ENCODE measurements around the gene USP31. TPM values are rescaled to one million over a fixed set of nuclear protein-coding genes. Genes with fewer than 3 reads are reported as not detected.

USP31 gene
- total RNA-seq, 1 donor from 2014 or later = 32.2 TPM

DNA sequence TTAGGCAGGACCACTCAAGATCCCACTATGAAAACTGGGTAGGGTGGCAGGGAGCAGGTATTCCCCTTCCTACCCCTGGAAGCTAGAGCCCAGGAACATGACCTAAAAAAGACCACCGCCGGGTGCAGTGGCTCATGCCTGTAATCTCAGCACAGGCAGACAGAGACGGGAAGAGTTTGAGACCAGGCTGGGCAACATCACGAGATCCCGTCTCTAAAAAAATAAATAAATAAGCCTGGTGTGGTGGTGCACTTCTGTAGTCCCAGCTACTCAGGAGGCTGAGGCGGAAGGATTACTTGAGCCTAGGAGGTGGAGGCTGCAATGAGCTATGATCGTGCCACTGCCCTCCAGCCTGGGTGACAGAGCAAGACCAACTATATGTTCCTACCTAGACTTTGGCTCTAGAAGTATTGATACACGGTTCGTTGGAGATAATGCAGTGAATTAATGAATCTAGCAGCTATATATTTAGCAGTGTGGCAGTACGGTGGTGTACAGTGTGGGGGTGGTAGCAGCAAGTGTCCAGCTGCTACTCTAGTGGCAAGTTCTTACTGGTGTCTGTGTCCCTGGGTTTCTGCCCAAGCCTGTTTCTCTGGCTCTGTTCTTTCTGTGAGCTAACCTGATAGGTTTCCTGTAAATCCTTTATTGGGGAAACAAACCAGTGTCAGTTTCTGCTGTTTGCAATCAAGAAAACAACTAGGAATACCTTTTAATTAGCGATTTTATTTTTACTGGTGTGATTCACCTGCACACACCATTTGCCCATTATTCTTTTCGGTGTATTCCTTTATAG is 3.3 kb upstream of the USP31 start:
- intact Hi-C loops (cut with DNase I) = no loop called here
- H3K4me1 ChIP-seq = peaks cover 19% of the 10 kb centered on the region
- TF ChIP-seq POLR2AphosphoS5 (IDR thresholded peaks at IDR 0.05; ENCODE audit: insufficient read depth in 1 of 2, low read depth in 1 of 2) (no peak), POLR2A (IDR thresholded peaks at IDR 0.05) (no peak)
- TF ChIP-seq, protein P1, sequence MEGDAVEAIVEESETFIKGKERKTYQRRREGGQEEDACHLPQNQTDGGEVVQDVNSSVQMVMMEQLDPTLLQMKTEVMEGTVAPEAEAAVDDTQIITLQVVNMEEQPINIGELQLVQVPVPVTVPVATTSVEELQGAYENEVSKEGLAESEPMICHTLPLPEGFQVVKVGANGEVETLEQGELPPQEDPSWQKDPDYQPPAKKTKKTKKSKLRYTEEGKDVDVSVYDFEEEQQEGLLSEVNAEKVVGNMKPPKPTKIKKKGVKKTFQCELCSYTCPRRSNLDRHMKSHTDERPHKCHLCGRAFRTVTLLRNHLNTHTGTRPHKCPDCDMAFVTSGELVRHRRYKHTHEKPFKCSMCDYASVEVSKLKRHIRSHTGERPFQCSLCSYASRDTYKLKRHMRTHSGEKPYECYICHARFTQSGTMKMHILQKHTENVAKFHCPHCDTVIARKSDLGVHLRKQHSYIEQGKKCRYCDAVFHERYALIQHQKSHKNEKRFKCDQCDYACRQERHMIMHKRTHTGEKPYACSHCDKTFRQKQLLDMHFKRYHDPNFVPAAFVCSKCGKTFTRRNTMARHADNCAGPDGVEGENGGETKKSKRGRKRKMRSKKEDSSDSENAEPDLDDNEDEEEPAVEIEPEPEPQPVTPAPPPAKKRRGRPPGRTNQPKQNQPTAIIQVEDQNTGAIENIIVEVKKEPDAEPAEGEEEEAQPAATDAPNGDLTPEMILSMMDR (IDR thresholded peaks at IDR 0.05) = no peak
- peak in 1 of 2 donors; percentile 64 for DNase-seq (ENCODE audit: extremely low spot score in 2 of 2)
- no peaks in the 10 kb centered on the region for H3K9me3 ChIP-seq
- no peaks in the 10 kb centered on the region for H3K36me3 ChIP-seq
- H3K4me3 ChIP-seq = no peak overlapping the region
- no peak overlapping the region for H3K27ac ChIP-seq
- no peaks in the 10 kb centered on the region for H3K27me3 ChIP-seq

DNA sequence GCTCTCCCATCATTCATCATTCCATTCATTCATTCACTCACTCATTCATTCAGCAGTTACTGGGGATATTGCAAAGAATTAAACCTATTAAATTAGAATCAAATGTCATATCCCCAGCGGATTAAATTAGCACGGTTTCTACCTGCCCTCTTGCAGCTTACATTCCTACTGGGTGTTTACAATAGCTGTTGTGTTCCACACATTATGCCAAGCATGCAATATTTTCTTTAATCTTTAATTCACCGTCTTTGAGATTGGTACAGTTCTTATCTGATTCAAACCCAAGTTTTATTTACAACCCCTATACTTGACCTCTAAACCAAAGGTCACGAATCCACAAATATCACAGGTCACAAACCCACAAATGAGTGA is 727 bp upstream of the USP31 start:
- H3K4me1 ChIP-seq = peaks cover 45% of the 10 kb centered on the region
- peak overlapping the region; percentile 35 for H3K27ac ChIP-seq
- H3K4me3 ChIP-seq = peak overlapping the region; percentile 44 to 58
- H3K9me3 ChIP-seq = no peaks in the 10 kb centered on the region
- TF ChIP-seq, protein P1 (IDR thresholded peaks at IDR 0.05) = no peak
- TF ChIP-seq POLR2A (IDR thresholded peaks at IDR 0.05) (no peak), POLR2AphosphoS5 (IDR thresholded peaks at IDR 0.05; ENCODE audit: insufficient read depth in 1 of 2, low read depth in 1 of 2) (no peak)
- no peaks in the 10 kb centered on the region for H3K27me3 ChIP-seq
- no peak for DNase-seq (ENCODE audit: extremely low spot score in 2 of 2)
- H3K36me3 ChIP-seq = no peaks in the 10 kb centered on the region
- intact Hi-C loops (cut with DNase I) = no loop called here

DNA sequence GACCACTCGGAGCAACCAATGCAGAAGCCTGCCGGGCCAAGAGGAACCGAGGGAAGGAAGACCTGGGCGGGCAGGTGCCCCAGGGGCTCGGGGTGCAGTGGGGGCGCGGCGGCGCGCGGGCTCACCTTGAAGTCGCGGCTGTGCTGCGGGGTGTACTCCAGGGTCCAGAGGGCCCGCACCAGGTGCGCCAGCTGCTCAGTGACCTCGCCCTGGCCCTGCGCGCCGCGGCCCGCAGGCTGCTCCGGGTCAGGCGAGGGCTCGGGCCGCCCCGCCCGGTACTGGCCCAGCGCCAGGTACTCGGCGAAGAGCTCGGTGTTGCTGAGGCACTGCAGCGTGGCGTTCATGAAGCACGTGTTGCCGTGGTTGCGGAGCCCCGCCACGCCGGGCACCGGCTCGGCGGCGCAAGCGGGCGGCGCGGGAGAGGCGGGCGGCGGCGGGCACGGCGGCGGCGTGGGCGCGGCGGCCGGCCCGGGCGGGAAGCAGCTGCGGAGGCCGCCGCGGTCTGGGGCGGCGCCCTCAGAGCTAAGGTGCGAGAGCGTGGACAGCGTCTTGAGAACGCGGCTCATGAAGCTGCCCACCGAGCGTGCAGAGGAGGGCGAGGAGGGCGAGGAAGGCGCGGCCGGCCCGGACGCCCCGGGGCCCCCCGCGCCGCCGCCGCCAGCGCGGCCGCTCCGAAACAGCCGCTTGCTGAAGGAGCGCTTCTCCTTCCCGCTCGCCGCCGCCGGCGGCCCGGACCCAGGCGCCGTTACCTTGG is 562 bp downstream of the USP31 start:
- DNase-seq (ENCODE audit: extremely low spot score in 2 of 2) = no peak
- H3K36me3 ChIP-seq = no peaks in the 10 kb centered on the region
- no peaks in the 10 kb centered on the region for H3K27me3 ChIP-seq
- intact Hi-C loops (cut with DNase I) = no loop called here
- peak overlapping the region; percentile 69 to 85 for H3K4me3 ChIP-seq
- H3K9me3 ChIP-seq = no peaks in the 10 kb centered on the region
- no peak for TF ChIP-seq POLR2A (IDR thresholded peaks at IDR 0.05)
- TF ChIP-seq POLR2AphosphoS5 (IDR thresholded peaks at IDR 0.05; ENCODE audit: insufficient read depth in 1 of 2, low read depth in 1 of 2) = peak in 1 of 2 donors; percentile 53
- TF ChIP-seq, protein P1 (IDR thresholded peaks at IDR 0.05) = no peak
- peaks cover 58% of the 10 kb centered on the region for H3K4me1 ChIP-seq
- H3K27ac ChIP-seq = peak overlapping the region; percentile 90

DNA sequence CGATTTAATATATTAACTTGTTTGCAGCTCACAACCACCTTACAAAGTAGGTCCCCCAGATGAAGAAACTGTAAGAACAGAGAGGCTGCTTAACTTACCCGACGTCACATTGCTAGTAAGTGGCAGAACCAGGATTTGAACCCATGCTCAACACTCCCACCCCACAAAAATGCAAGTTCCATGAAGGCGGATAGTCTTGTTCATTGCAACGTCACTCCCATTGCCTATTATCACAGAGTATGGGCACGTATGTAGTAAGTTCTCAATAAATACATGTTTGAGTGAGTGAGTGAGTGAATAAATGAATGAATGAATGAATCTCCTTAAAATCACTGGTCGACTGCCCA is 1.1 kb downstream of the USP31 start:
- TF ChIP-seq, protein P1 (IDR thresholded peaks at IDR 0.05) = no peak
- TF ChIP-seq POLR2AphosphoS5 (IDR thresholded peaks at IDR 0.05; ENCODE audit: insufficient read depth in 1 of 2, low read depth in 1 of 2) (no peak), POLR2A (IDR thresholded peaks at IDR 0.05) (no peak)
- peak overlapping the region; percentile 90 for H3K27ac ChIP-seq
- peak overlapping the region; percentile 69 to 85 for H3K4me3 ChIP-seq
- intact Hi-C loops (cut with DNase I) = no loop called here
- no peaks in the 10 kb centered on the region for H3K27me3 ChIP-seq
- H3K9me3 ChIP-seq = no peaks in the 10 kb centered on the region
- peaks cover 63% of the 10 kb centered on the region for H3K4me1 ChIP-seq
- no peaks in the 10 kb centered on the region for H3K36me3 ChIP-seq
- no peak for DNase-seq (ENCODE audit: extremely low spot score in 2 of 2)

DNA sequence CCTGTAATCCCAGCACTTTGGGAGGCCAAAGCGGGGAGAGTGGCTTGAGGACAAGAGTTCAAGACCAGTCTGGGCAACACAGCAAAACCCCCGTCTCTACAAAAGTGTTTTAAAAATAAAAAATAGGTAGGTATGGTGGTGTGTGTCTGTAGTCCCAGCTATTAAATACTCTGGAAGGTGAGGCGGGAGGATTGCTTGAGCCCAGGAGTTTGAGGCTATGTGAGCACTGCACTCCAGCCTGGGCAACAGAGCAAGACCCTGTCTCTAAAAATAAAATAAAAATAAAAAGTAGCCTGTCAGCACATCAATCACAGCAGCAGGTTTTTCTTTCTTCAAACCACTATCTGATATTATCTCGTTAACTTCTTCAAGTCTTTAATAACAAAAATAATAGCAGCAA is 1.6 kb downstream of the USP31 start:
- H3K4me1 ChIP-seq = peaks cover 68% of the 10 kb centered on the region
- H3K9me3 ChIP-seq = no peaks in the 10 kb centered on the region
- H3K36me3 ChIP-seq = no peaks in the 10 kb centered on the region
- no peaks in the 10 kb centered on the region for H3K27me3 ChIP-seq
- intact Hi-C loops (cut with DNase I) = no loop called here
- peak overlapping the region; percentile 69 to 85 for H3K4me3 ChIP-seq
- TF ChIP-seq POLR2A (IDR thresholded peaks at IDR 0.05) (no peak), POLR2AphosphoS5 (IDR thresholded peaks at IDR 0.05; ENCODE audit: insufficient read depth in 1 of 2, low read depth in 1 of 2) (no peak)
- TF ChIP-seq, protein P1 (IDR thresholded peaks at IDR 0.05) = no peak
- DNase-seq (ENCODE audit: extremely low spot score in 2 of 2) = no peak
- H3K27ac ChIP-seq = peak overlapping the region; percentile 90

All from vagina (tissue), 2 donors.